ENCODE measurements around the gene LDLRAD3.

DNA sequence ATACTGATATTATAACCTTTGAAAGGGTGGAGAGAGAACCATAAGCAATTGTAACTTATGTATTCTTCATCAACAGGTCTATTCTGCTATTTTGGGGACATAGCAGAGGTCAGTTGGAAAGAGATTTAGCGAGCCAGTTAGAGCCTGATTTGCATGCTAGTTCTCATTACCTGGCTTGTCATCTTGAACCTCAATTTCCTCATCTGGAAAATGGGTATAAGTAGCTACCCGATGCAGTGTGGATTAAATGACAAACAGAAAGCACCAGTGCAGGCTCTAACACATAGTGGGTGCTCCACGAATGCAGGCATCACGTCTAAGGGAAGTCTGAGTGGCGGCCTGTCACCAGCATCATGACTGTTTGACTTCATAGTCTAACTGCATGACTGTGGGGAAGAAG is 67.7 kb downstream of the LDLRAD3 start:
- TF ChIP-seq, protein P1, sequence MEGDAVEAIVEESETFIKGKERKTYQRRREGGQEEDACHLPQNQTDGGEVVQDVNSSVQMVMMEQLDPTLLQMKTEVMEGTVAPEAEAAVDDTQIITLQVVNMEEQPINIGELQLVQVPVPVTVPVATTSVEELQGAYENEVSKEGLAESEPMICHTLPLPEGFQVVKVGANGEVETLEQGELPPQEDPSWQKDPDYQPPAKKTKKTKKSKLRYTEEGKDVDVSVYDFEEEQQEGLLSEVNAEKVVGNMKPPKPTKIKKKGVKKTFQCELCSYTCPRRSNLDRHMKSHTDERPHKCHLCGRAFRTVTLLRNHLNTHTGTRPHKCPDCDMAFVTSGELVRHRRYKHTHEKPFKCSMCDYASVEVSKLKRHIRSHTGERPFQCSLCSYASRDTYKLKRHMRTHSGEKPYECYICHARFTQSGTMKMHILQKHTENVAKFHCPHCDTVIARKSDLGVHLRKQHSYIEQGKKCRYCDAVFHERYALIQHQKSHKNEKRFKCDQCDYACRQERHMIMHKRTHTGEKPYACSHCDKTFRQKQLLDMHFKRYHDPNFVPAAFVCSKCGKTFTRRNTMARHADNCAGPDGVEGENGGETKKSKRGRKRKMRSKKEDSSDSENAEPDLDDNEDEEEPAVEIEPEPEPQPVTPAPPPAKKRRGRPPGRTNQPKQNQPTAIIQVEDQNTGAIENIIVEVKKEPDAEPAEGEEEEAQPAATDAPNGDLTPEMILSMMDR (IDR thresholded peaks at IDR 0.05) = no peak
- no peak for TF ChIP-seq POLR2A (IDR thresholded peaks at IDR 0.05)
